ENCODE results near the gene ATG16L2. TPM values are rescaled to one million over a fixed set of nuclear protein-coding genes. Genes with fewer than 3 reads are reported as not detected.

ATG16L2 gene
- polyA plus RNA-seq, 1 experiment, result 10.1 TPM

- ChIA-PET CTCF (interaction anchor here (0.5 to 3.2 kb wide), 5 partner anchors 12 to 296 kb away, joined by 3 to 9 read pairs (median 3); no protein-coding TSS in a partner anchor), POLR2A (no interaction called here)
- no peak for DNase-seq (ENCODE audit: low read depth)
Observed at GRCh38 chr11:72776844-72777754, 37.1 kb upstream of the ATG16L2 start.

GRCh38 chr11:72777755-72778278 lies 36.4 kb upstream of the ATG16L2 start:
- ChIA-PET POLR2A (no interaction called here), CTCF (interaction anchor here (0.5 to 3.2 kb wide), 2 partner anchors 15 to 296 kb away, joined by 3 to 9 read pairs; no protein-coding TSS in a partner anchor)
- H3K4me3 ChIP-seq (ENCODE audit: low read depth, low read length), result no peak overlapping the region
- 0 out of 2 replicates have a peak, but pooled peaks cover 1% of the 10 kb centered on the region for H3K27me3 ChIP-seq (ENCODE audit: control insufficient read depth, insufficient read depth, low read length)
- no peak for DNase-seq (ENCODE audit: low read depth)
- H3K36me3 ChIP-seq (ENCODE audit: control insufficient read depth, insufficient read depth, low read length), result no peaks in the 10 kb centered on the region; the same call in 1 of the 2 replicates
- no peak for TF ChIP-seq CTCF (IDR thresholded peaks at IDR 0.05; ENCODE audit: insufficient read depth, low read depth, low read length)

More at GRCh38 chr11:72776844-72777754, 37.1 kb upstream of the ATG16L2 start:
- Histone ChIP-seq H3K36me3 (ENCODE audit: control insufficient read depth, insufficient read depth, low read length) (no peaks in the 10 kb centered on the region; the same call in 1 of the 2 replicates), H3K27me3 (ENCODE audit: control insufficient read depth, insufficient read depth, low read length) (0 out of 2 replicates have a peak, but pooled peaks cover 1% of the 10 kb centered on the region), H3K4me3 (ENCODE audit: low read depth, low read length) (no peak overlapping the region)
- no peak for TF ChIP-seq CTCF (IDR thresholded peaks at IDR 0.05; ENCODE audit: insufficient read depth, low read depth, low read length)

- no peak overlapping the region for H3K4me3 ChIP-seq (ENCODE audit: low read depth, low read length)
- H3K27me3 ChIP-seq (ENCODE audit: control insufficient read depth, insufficient read depth, low read length), result 0 out of 2 replicates have a peak, but pooled peaks cover 1% of the 10 kb centered on the region
- ChIA-PET CTCF (interaction anchor here (0.7 to 3.2 kb wide), 3 partner anchors 14 to 53 kb away, joined by 4 to 9 read pairs (median 4); partner anchors contain the start of gene STARD10), POLR2A (no interaction called here)
- no peak for TF ChIP-seq CTCF (IDR thresholded peaks at IDR 0.05; ENCODE audit: insufficient read depth, low read depth, low read length)
- DNase-seq (ENCODE audit: low read depth), result no peak
- H3K36me3 ChIP-seq (ENCODE audit: control insufficient read depth, insufficient read depth, low read length), result no peaks in the 10 kb centered on the region; the same call in 1 of the 2 replicates
Observed at GRCh38 chr11:72778535-72779494, 35.4 kb upstream of the ATG16L2 start.

GRCh38 chr11:72779495-72780128 lies 34.6 kb upstream of the ATG16L2 start:
- Histone ChIP-seq H3K36me3 (ENCODE audit: control insufficient read depth, insufficient read depth, low read length) (no peaks in the 10 kb centered on the region; the same call in 1 of the 2 replicates), H3K27me3 (ENCODE audit: control insufficient read depth, insufficient read depth, low read length) (0 out of 2 replicates have a peak, but pooled peaks cover 1% of the 10 kb centered on the region), H3K4me3 (ENCODE audit: low read depth, low read length) (no peak overlapping the region)
- CTCF ChIA-PET, result interaction anchor here (0.7 to 1.2 kb wide), 2 partner anchors 14 to 54 kb away, joined by 4 read pairs; partner anchors contain the start of gene STARD10
- TF ChIP-seq CTCF (IDR thresholded peaks at IDR 0.05; ENCODE audit: insufficient read depth, low read depth, low read length), result no peak
- DNase-seq (ENCODE audit: low read depth), result no peak
- POLR2A ChIA-PET, result no interaction called here
